GM21825 (cell line): ENCODE data around the gene GALK1.

Experiments
- ATAC-seq: cut with Tn5 transposase; IDR thresholded peaks from one replicate; pipeline ENCODE4 v1.9.1; 2021; ENCODE audit warnings: mild to moderate bottlenecking, moderate library complexity; ENCODE audit not compliant: unreplicated experiment

Gene GALK1

GRCh38 chr17:75729351-75729750 lies 35.6 kb downstream of the GALK1 start:
- ATAC-seq: no peak

- ATAC-seq: no peak
Measured at GRCh38 chr17:75727391-75727790, 37.6 kb downstream of the GALK1 start.

GRCh38 chr17:75725504-75725903 lies 39.5 kb downstream of the GALK1 start:
- no peak for ATAC-seq

GRCh38 chr17:75724016-75725003 lies 40.7 kb downstream of the GALK1 start:
- ATAC-seq: no peak

- no peak for ATAC-seq
Measured at GRCh38 chr17:75723171-75723930, 41.6 kb downstream of the GALK1 start.

GRCh38 chr17:75722542-75723095 lies 42.4 kb downstream of the GALK1 start:
- no peak for ATAC-seq

GRCh38 chr17:75722076-75722475 lies 42.9 kb downstream of the GALK1 start:
- no peak for ATAC-seq

GRCh38 chr17:75721463-75722011 lies 43.5 kb downstream of the GALK1 start:
- no peak for ATAC-seq

GRCh38 chr17:75720656-75721462 lies 44.1 kb downstream of the GALK1 start, which contains the start of gene ITGB4:
TSS of gene ITGB4 (plus strand) at chr17:75721459. CDS start at chr17:75724704, 3,245 bp downstream.
- no peak for ATAC-seq

- no peak for ATAC-seq
Measured at GRCh38 chr17:75719732-75720131, 45.3 kb downstream of the GALK1 start.

GRCh38 chr17:75712446-75712845 lies 52.5 kb downstream of the GALK1 start:
- no peak for ATAC-seq
